SK-N-SH (cell line): ENCODE results near the gene PNCK. TPM values are rescaled to one million over a fixed set of nuclear protein-coding genes. Genes with fewer than 3 reads are reported as not detected.

Experiments used
- CTCF ChIA-PET: fragments of 300-600, 350-600 bp; formaldehyde crosslinking; extraction: SDS; loops from one replicate; lab custom pipeline; 2021; lab: Yijun Ruan, JAX
- POLR2A ChIA-PET: fragments of 350-600 bp; sonication (Branson Sonifier 250); formaldehyde crosslinking; extraction: SDS; loops from one replicate; lab custom pipeline; 2020; ENCODE audit warnings: antibody characterized with exemption, inconsistent platforms; lab: Yijun Ruan, JAX
- DNase-seq: peaks from one replicate; pipeline ENCODE4 v3.0.0; 2012
- H2AFZ ChIP-seq: fragments of 200-600 bp; sonication (generic); 2 replicates; pipeline ENCODE4 v1.8.1; 2016; ENCODE audit warnings: antibody characterized with exemption, mild to moderate bottlenecking, low read depth
- H3F3A ChIP-seq: fragments of 200-600 bp; sonication (generic); replicated peaks from 2 replicates; pipeline ENCODE3; 2016; ENCODE audit warnings: antibody characterized with exemption, mild to moderate bottlenecking; ENCODE audit not compliant: insufficient read depth
- H3K27ac ChIP-seq, 2 experiments: fragments of 200-500 bp in 1 of 2; fragments of 200-600 bp in 1 of 2; sonication (Bioruptor generic) in 1 of 2; sonication (generic), shearing (Covaris generic) in 1 of 2; 2 replicates each; pipeline versions ENCODE4 v1.5.1 to v1.6.1; 2014 to 2016; ENCODE audit warnings: low read depth in 2 of 2, inconsistent platforms in 1 of 2, low read length in 1 of 2, mild to moderate bottlenecking in 1 of 2, mixed read lengths in 1 of 2
- H3K27me3 ChIP-seq: fragments of 200-600 bp; sonication (generic), shearing (Covaris generic); 2 replicates; pipeline ENCODE4 v1.6.1; 2016; ENCODE audit warnings: mixed run types; ENCODE audit not compliant: insufficient read depth
- H3K36me3 ChIP-seq, 2 experiments: fragments of 200-500 bp in 1 of 2; fragments of 200-600 bp in 1 of 2; sonication (Bioruptor generic) in 1 of 2; sonication (generic) in 1 of 2; replicated peaks in 1 of 2; 2 replicates each; pipeline versions ENCODE3 to v1.5.1; 2014 to 2016; ENCODE audit warnings: low read length in 1 of 2, mild to moderate bottlenecking in 1 of 2; ENCODE audit not compliant: insufficient read depth in 2 of 2, control insufficient read depth in 1 of 2
- H3K4me1 ChIP-seq, 2 experiments: fragments of 200-500 bp in 1 of 2; fragments of 200-600 bp in 1 of 2; sonication (Bioruptor generic) in 1 of 2; sonication (generic), shearing (Covaris generic) in 1 of 2; 2 replicates each; pipeline versions ENCODE4 v1.5.1 to v1.6.1; 2014 to 2016; ENCODE audit warnings: low read depth in 1 of 2, low read length in 1 of 2, mixed run types in 1 of 2; ENCODE audit not compliant: insufficient read depth in 2 of 2, control insufficient read depth in 1 of 2
- H3K4me2 ChIP-seq: fragments of 200-600 bp; sonication (generic), shearing (Covaris generic); 2 replicates; pipeline ENCODE4 v1.6.1; 2017; ENCODE audit warnings: mixed run types
- H3K4me3 ChIP-seq, 2 experiments: fragments of 200-500 bp in 1 of 2; fragments of 200-600 bp in 1 of 2; sonication (Bioruptor generic) in 1 of 2; sonication (generic), shearing (Covaris generic) in 1 of 2; 2 replicates each; pipeline versions ENCODE4 v1.5.1 to v1.8.1; 2014 to 2016; ENCODE audit warnings: low read depth in 2 of 2, inconsistent platforms in 1 of 2, low read length in 1 of 2, mild to moderate bottlenecking in 1 of 2, mixed read lengths in 1 of 2, moderate library complexity in 1 of 2
- H3K79me2 ChIP-seq: fragments of 200-600 bp; sonication (generic); 2 replicates; pipeline ENCODE4 v1.8.1; 2017; ENCODE audit warnings: mild to moderate bottlenecking; ENCODE audit not compliant: insufficient read depth
- H3K9ac ChIP-seq: fragments of 200-600 bp; sonication (generic); 2 replicates; pipeline ENCODE4 v1.6.1; 2017; ENCODE audit warnings: mixed run types
- H3K9me2 ChIP-seq: fragments of 200-600 bp; sonication (generic); 2 replicates; pipeline ENCODE4 v1.6.1; 2017; ENCODE audit warnings: mixed run types
- H3K9me3 ChIP-seq: fragments of 200-600 bp; sonication (generic); 2 replicates; pipeline ENCODE4 v1.6.1; 2017; ENCODE audit warnings: mixed run types, mild to moderate bottlenecking, moderate library complexity
- H4K20me1 ChIP-seq: fragments of 200-600 bp; sonication (generic); 2 replicates; pipeline ENCODE4 v1.6.1; 2017; ENCODE audit warnings: mild to moderate bottlenecking, mixed run types; ENCODE audit not compliant: insufficient read depth
- CHD2 ChIP-seq: fragments of 150-350 bp; IDR thresholded peaks from 2 replicates; pipeline ENCODE4 v1.6.1; 2018; ENCODE audit warnings: low read length; ENCODE audit not compliant: partially characterized antibody
- ELF1 ChIP-seq: IDR thresholded peaks from 2 replicates; pipeline ENCODE4 v1.4.0; 2012
- FOSL2 ChIP-seq: IDR thresholded peaks from 2 replicates; pipeline ENCODE4 v1.4.0; 2012; ENCODE audit warnings: low read depth, mild to moderate bottlenecking, moderate library complexity, borderline replicate concordance
- FOXM1 ChIP-seq: IDR thresholded peaks from 2 replicates; pipeline ENCODE4 v1.4.0; 2012; ENCODE audit warnings: low read depth, mild to moderate bottlenecking
- GABPA ChIP-seq: IDR thresholded peaks from 2 replicates; pipeline ENCODE4 v1.4.0; 2012; ENCODE audit warnings: low read depth, mild to moderate bottlenecking
- GATA2 ChIP-seq: sonication (generic); formaldehyde crosslinking; IDR thresholded peaks from 2 replicates; pipeline ENCODE4 v1.5.0; 2020; ENCODE audit warnings: mild to moderate bottlenecking, missing genetic modification reagents
- JUND ChIP-seq: IDR thresholded peaks from 2 replicates; pipeline ENCODE4 v1.4.0; 2012
- NFIC ChIP-seq: IDR thresholded peaks from 2 replicates; pipeline ENCODE4 v1.4.0; 2012; ENCODE audit warnings: borderline replicate concordance
- POLR2AphosphoS5 ChIP-seq: IDR thresholded peaks from 2 replicates; pipeline ENCODE4 v1.6.1; 2012; ENCODE audit warnings: low read depth, low read length
- RAD21 ChIP-seq: IDR thresholded peaks from 2 replicates; pipeline ENCODE4 v1.6.1; 2012; ENCODE audit warnings: mild to moderate bottlenecking, low read length
- REST ChIP-seq: IDR thresholded peaks from 2 replicates; pipeline ENCODE4 v1.6.1; 2012; ENCODE audit warnings: mild to moderate bottlenecking, low read depth, low read length, moderate library complexity
- SMC3 ChIP-seq: IDR thresholded peaks from 2 replicates; pipeline ENCODE4 v1.6.1; 2012; ENCODE audit warnings: low read depth, low read length, improper control_type of control experiment
- TCF12 ChIP-seq: IDR thresholded peaks from 2 replicates; pipeline ENCODE4 v1.4.0; 2012
- TEAD4 ChIP-seq: IDR thresholded peaks from 2 replicates; pipeline ENCODE4 v1.4.0; 2012; ENCODE audit warnings: mild to moderate bottlenecking, borderline replicate concordance; ENCODE audit not compliant: insufficient read depth
- USF1 ChIP-seq: IDR thresholded peaks from 2 replicates; pipeline ENCODE4 v1.4.0; 2012; ENCODE audit warnings: low read depth, borderline replicate concordance
- WGBS: methylation state at CpG from one replicate; pipeline ENCODE4 v1.1.6; 2017; ENCODE audit warnings: low lambda C conversion rate; 5-methylcytosine and 5-hydroxymethylcytosine counted together
- polyA plus RNA-seq, 3 experiments: library from polyadenylated mRNA; depleted of rRNA; stranded (reverse); fragments of >200 nt; gene quantifications; 2 replicates each; pipeline ENCODE4 v1.2.3, GENCODE V29; 2012
- TF ChIP-seq, protein P1 (sequence below): fragments of 200-600 bp; sonication (generic); IDR thresholded peaks from 2 replicates; pipeline ENCODE4 v1.6.1; 2017; ENCODE audit warnings: antibody characterized with exemption, mild to moderate bottlenecking, moderate library complexity
- TF ChIP-seq, protein P2 (sequence below): IDR thresholded peaks from 2 replicates; pipeline ENCODE4 v1.4.0; 2012; ENCODE audit warnings: low read depth

Gene PNCK
- polyA plus RNA-seq, 1 of the 3 experiments (the other 2 are of a cell fraction): 1.2 TPM

DNA sequence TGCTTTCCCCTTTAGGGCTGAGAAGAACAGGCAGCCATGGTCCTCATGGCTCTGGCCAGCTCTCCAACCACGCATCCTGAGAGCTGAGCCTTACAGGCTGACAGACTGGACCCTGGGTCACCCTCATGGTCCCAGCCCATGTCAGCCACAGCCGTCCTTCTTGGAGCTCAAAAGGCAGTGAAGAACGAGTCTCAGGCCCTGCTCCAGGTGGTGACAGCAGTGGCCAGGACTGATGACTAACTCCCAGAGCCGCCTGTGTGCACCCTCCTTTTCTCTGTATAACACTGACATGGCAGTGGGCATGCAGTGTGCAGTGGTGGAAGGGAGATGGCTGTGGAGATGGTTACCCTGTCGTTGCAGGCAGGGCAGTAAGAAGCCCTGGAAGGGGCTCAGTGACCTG lies 36.9 kb downstream of the PNCK start:
- Histone ChIP-seq H3K9ac (no peak overlapping the region), H3K4me3 (no peak overlapping the region), H3K36me3 (no peaks in the 10 kb centered on the region), H3K9me2 (no peaks in the 10 kb centered on the region), H3K79me2 (no peaks in the 10 kb centered on the region), H4K20me1 (no peaks in the 10 kb centered on the region), H3K4me1 (peaks cover 0 to 22% of the 10 kb centered on the region in 2 experiments; a peak in 1 of 4 replicates), H3K27me3 (peaks cover 50% of the 10 kb centered on the region), H3F3A (no peaks in the 10 kb centered on the region), H3K4me2 (no peak overlapping the region), H2AFZ (no peak overlapping the region), H3K9me3 (no peaks in the 10 kb centered on the region), H3K27ac (no peak overlapping the region)
- TF ChIP-seq RAD21 (no peak), ELF1 (no peak), NFIC (no peak), FOXM1 (no peak), SMC3 (no peak), TEAD4 (no peak), TCF12 (no peak), USF1 (no peak), JUND (no peak), CHD2 (no peak), GATA2 (CRISPR knock-in tag) (no peak), FOSL2 (no peak), GABPA (no peak), REST (no peak), POLR2AphosphoS5 (no peak)
- TF ChIP-seq, protein P1, sequence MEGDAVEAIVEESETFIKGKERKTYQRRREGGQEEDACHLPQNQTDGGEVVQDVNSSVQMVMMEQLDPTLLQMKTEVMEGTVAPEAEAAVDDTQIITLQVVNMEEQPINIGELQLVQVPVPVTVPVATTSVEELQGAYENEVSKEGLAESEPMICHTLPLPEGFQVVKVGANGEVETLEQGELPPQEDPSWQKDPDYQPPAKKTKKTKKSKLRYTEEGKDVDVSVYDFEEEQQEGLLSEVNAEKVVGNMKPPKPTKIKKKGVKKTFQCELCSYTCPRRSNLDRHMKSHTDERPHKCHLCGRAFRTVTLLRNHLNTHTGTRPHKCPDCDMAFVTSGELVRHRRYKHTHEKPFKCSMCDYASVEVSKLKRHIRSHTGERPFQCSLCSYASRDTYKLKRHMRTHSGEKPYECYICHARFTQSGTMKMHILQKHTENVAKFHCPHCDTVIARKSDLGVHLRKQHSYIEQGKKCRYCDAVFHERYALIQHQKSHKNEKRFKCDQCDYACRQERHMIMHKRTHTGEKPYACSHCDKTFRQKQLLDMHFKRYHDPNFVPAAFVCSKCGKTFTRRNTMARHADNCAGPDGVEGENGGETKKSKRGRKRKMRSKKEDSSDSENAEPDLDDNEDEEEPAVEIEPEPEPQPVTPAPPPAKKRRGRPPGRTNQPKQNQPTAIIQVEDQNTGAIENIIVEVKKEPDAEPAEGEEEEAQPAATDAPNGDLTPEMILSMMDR: no peak
- TF ChIP-seq, protein P2, sequence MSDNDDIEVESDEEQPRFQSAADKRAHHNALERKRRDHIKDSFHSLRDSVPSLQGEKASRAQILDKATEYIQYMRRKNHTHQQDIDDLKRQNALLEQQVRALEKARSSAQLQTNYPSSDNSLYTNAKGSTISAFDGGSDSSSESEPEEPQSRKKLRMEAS: no peak
- peak; percentile 12 for DNase-seq
- ChIA-PET CTCF (interaction anchor here (0.7 to 1.8 kb wide), 8 partner anchors 8 to 82 kb away, joined by 3 to 10 read pairs (median 5); no protein-coding TSS in a partner anchor), POLR2A (no interaction called here)
- 38% methylated on average over 4 of the region's 5 CpGs for whole genome bisulfite sequencing
